K562 (cell line): ENCODE measurements around the gene DAPK2. TPM values are rescaled to one million over a fixed set of nuclear protein-coding genes. Genes with fewer than 3 reads are reported as not detected.

Experiments
- ATAC-seq: fragments of 200-7000 bp; cut with Tn5 transposase; 3 replicates; pipeline ENCODE4 v1.9.1; 2020; ENCODE audit warnings: moderate library complexity
- BruUV-seq: library from RNA; stranded (reverse); fragments of 400-500 nt; replicated peaks from 2 replicates; lab custom pipeline; 2021; lab: Mats Ljungman, UMichigan
- CTCF ChIA-PET: fragments of 300-600 bp; formaldehyde crosslinking; extraction: SDS; loops from one replicate; lab custom pipeline; 2021; ENCODE audit warnings: low intra/inter-chr PET ratio; lab: Yijun Ruan, JAX
- POLR2A ChIA-PET: fragments of 300-600, 350-650 bp; sonication (Branson Sonifier 250); formaldehyde crosslinking; extraction: SDS; loops from one replicate; lab custom pipeline; 2021; ENCODE audit warnings: antibody characterized with exemption, inconsistent platforms; lab: Yijun Ruan, JAX
- DNase-seq, 4 experiments: peaks; one replicate each; pipeline versions ENCODE4 v3.0.0 to v3.0.0-alpha.2; 2011 to 2018; ENCODE audit warnings: low spot score in 3 of 4, mixed read lengths in 3 of 4; ENCODE audit errors: extremely low read depth in 1 of 4
- FAIRE-seq: peaks from 2 replicates; lab custom pipeline; 2011; peaks lifted over from hg19 to GRCh38; lab: Jason Lieb, UNC
- H2AFZ ChIP-seq: 2 replicates; pipeline ENCODE4 v1.6.0; 2011; ENCODE audit warnings: low read depth, low read length, control low read depth, inconsistent platforms
- H3K27ac ChIP-seq: fragments of 200-600 bp; 3 replicates; pipeline ENCODE4 v1.8.0; 2011; ENCODE audit warnings: low read depth, mild to moderate bottlenecking, control low read depth, inconsistent platforms, low read length, moderate library complexity, mixed read lengths; ENCODE audit errors: extremely low read depth
- H3K27me3 ChIP-seq, 2 experiments: fragments of 300-600 bp in 1 of 2; 2 replicates in 1 of 2; 3 replicates in 1 of 2; pipeline versions ENCODE4 v1.6.0 to v1.8.0; 2011; ENCODE audit warnings: inconsistent platforms in 2 of 2, low read length in 2 of 2, mild to moderate bottlenecking in 1 of 2, mixed read lengths in 1 of 2, moderate library complexity in 1 of 2; ENCODE audit not compliant: control insufficient read depth in 2 of 2, insufficient read depth in 2 of 2
- H3K36me3 ChIP-seq: fragments of 300-600 bp; 3 replicates; pipeline ENCODE4 v1.8.0; 2011; ENCODE audit warnings: mild to moderate bottlenecking, low read length, inconsistent platforms; ENCODE audit not compliant: control insufficient read depth, insufficient read depth
- H3K4me1 ChIP-seq, 2 experiments: fragments of 200-600 bp in 1 of 2; replicated peaks in 1 of 2; 2 replicates in 1 of 2; 3 replicates in 1 of 2; pipeline versions ENCODE4 v1.5.1 to v1.8.0; 2011; ENCODE audit warnings: inconsistent platforms in 2 of 2, low read length in 2 of 2, mild to moderate bottlenecking in 1 of 2, mixed read lengths in 1 of 2, moderate library complexity in 1 of 2; ENCODE audit not compliant: control insufficient read depth in 2 of 2, insufficient read depth in 2 of 2
- H3K4me2 ChIP-seq: 2 replicates; pipeline ENCODE4 v1.6.1; 2011; ENCODE audit warnings: low read length, control low read depth, inconsistent platforms, mixed read lengths; ENCODE audit not compliant: insufficient read depth
- H3K4me3 ChIP-seq: fragments of 200-600 bp; sonication (generic), shearing (Covaris generic); 2 replicates; pipeline ENCODE4 v1.5.1; 2016; ENCODE audit warnings: control low read depth, inconsistent platforms
- H3K79me2 ChIP-seq: fragments of 200-600 bp; 3 replicates; pipeline ENCODE4 v1.8.0; 2011; ENCODE audit warnings: low read length, inconsistent platforms; ENCODE audit not compliant: control insufficient read depth, insufficient read depth
- H3K9ac ChIP-seq, 2 experiments: 2 replicates each; pipeline versions ENCODE4 v1.6.0 to v1.6.1; 2011; ENCODE audit warnings: low read depth in 2 of 2, low read length in 2 of 2, control low read depth in 1 of 2, inconsistent platforms in 1 of 2, mild to moderate bottlenecking in 1 of 2, mixed read lengths in 1 of 2; ENCODE audit not compliant: insufficient read depth in 1 of 2
- H3K9me1 ChIP-seq: one replicate; pipeline ENCODE4 v1.6.0; 2011; ENCODE audit warnings: inconsistent platforms, mild to moderate bottlenecking, low read length, moderate library complexity; ENCODE audit not compliant: control insufficient read depth, insufficient read depth
- H3K9me3 ChIP-seq: replicated peaks from 2 replicates; pipeline ENCODE4 v1.5.1; 2011; ENCODE audit warnings: low read depth, low read length, inconsistent platforms; ENCODE audit not compliant: control insufficient read depth, insufficient read depth
- H4K20me1 ChIP-seq: replicated peaks from 2 replicates; pipeline ENCODE4 v1.6.1; 2011; ENCODE audit warnings: low read length, inconsistent platforms, mixed read lengths; ENCODE audit not compliant: control insufficient read depth, insufficient read depth
- KLF6 ChIP-seq: fragments of 250-450 bp; sonication (Bioruptor Pico); IDR thresholded peaks from 2 replicates; pipeline ENCODE4 v1.4.0; 2020; ENCODE audit warnings: mild to moderate bottlenecking, moderate library complexity, borderline replicate concordance
- PHF21A ChIP-seq: fragments of 450-650 bp; IDR thresholded peaks from 2 replicates; pipeline ENCODE4 v1.6.1; 2017; ENCODE audit warnings: low read depth, borderline replicate concordance
- SMARCA4 ChIP-seq: fragments of 450-650 bp; IDR thresholded peaks from 2 replicates; pipeline ENCODE4 v1.6.1; 2016
- SMARCE1 ChIP-seq: fragments of 450-650 bp; IDR thresholded peaks from 2 replicates; pipeline ENCODE4 v1.7.1; 2016; ENCODE audit warnings: mild to moderate bottlenecking
- STAT6 ChIP-seq: sonication (generic); formaldehyde crosslinking; IDR thresholded peaks from 2 replicates; pipeline ENCODE4 v1.8.1; 2023; ENCODE audit warnings: mild to moderate bottlenecking, missing genetic modification reagents
- TCFL5 ChIP-seq: fragments of 250-450 bp; sonication (Bioruptor Pico); conservative IDR thresholded peaks from 2 replicates; pipeline ENCODE4 v1.6.1; 2021; ENCODE audit warnings: mild to moderate bottlenecking, moderate library complexity, matching md5 sums
- TEAD1 ChIP-seq, 2 experiments: fragments of 450-650 bp in 1 of 2; sonication (generic) in 1 of 2; formaldehyde crosslinking; IDR thresholded peaks; 2 replicates each; pipeline versions ENCODE4 v1.4.0 to v1.8.0; 2020 to 2022; ENCODE audit warnings: mild to moderate bottlenecking in 2 of 2, missing genetic modification reagents in 1 of 2
- ZNF121 ChIP-seq: sonication (generic); formaldehyde crosslinking; conservative IDR thresholded peaks from 2 replicates; pipeline ENCODE4 v1.8.0; 2022; ENCODE audit warnings: missing genetic modification reagents
- ZNF184 ChIP-seq: sonication (generic); formaldehyde crosslinking; IDR thresholded peaks from 2 replicates; pipeline ENCODE4 v1.5.0; 2020; ENCODE audit warnings: missing genetic modification reagents
- ZNF224 ChIP-seq: sonication (generic); formaldehyde crosslinking; IDR thresholded peaks from 2 replicates; pipeline ENCODE4 v1.8.0; 2022; ENCODE audit warnings: mild to moderate bottlenecking, missing genetic modification reagents
- ZNF449 ChIP-seq: fragments of 250-450 bp; sonication (Bioruptor Pico); IDR thresholded peaks from 2 replicates; pipeline ENCODE4 v1.8.0; 2022; ENCODE audit warnings: moderate library complexity, mild to moderate bottlenecking, inconsistent platforms
- ZNF785 ChIP-seq: fragments of 250-450 bp; sonication (Bioruptor Pico); IDR thresholded peaks from 2 replicates; pipeline ENCODE4 v1.4.0; 2020; ENCODE audit warnings: mild to moderate bottlenecking
- WGBS: fragments of 100-300 bp; shearing (Covaris generic); methylation state at CpG from one replicate; pipeline ENCODE4 v1.1.6; 2016; ENCODE audit warnings: low coverage, mixed read lengths; ENCODE audit not compliant: insufficient coverage; ENCODE audit errors: missing lambda C conversion rate; 5-methylcytosine and 5-hydroxymethylcytosine counted together
- in situ Hi-C: fragments of 300-500 bp; cut with MboI; formaldehyde crosslinking; loops from 4 replicates; pipeline ENCODE4 v1.15.0; 2018; ENCODE audit warnings: inconsistent platforms, mixed read lengths
- intact Hi-C: fragments of 100-400 bp; cut with micrococcal nuclease; formaldehyde crosslinking; loops from 2 replicates; pipeline ENCODE4 v1.14.2; 2022
- polyA plus RNA-seq, 8 experiments: library from polyadenylated mRNA; depleted of rRNA in 4 of 8; stranded (reverse) in 5 of 8; unstranded in 3 of 8; fragments of >200 nt; fragmentation: Nextera tagmentation in 2 of 8; fragmentation: Illumina TruSeq in 1 of 8; extraction: Ambion mirVana in 2 of 8; extraction: Trizol in 1 of 8; gene quantifications; 2 replicates each; pipeline versions ENCODE4 v1.2.1 to v1.2.3, GENCODE V29; 2011 to 2014; ENCODE audit warnings: inconsistent platforms in 1 of 8, missing spikeins in 1 of 8
- total RNA-seq, 7 experiments: library from RNA; depleted of rRNA in 6 of 7; stranded (reverse); fragments of >200 nt in 6 of 7; fragmentation: Illumina TruSeq in 2 of 7; extraction: Trizol in 2 of 7; gene quantifications; 2 replicates each; pipeline versions ENCODE4 v1.2.1 to v1.2.3, GENCODE V29; 2011 to 2021; ENCODE audit warnings: low replicate concordance in 1 of 7

Gene DAPK2
- total and polyA plus RNA-seq, 9 of the 15 experiments (the other 6 are each of a cell fraction or from before 2014, with no cell fraction given): 0.14 to 5.2 (median 2.2) TPM

- in situ Hi-C loops (no loop called here), intact Hi-C loops (loop anchor here (5.0 kb wide), 1 partner anchor 59 kb away; the partner anchor contains the start of gene DAPK2)
- FAIRE-seq (no peak), DNase-seq (no peak), ATAC-seq (no peak)
- CTCF ChIA-PET: no interaction called here
- no peak for TF ChIP-seq ZNF184 (CRISPR knock-in tag)
- no peak for TF ChIP-seq STAT6
- no peak for TF ChIP-seq SMARCA4
- no peak for TF ChIP-seq TCFL5 (CRISPR knock-in tag)
- no peak for TF ChIP-seq KLF6 (CRISPR knock-in tag)
- no peak for TF ChIP-seq ZNF121 (CRISPR knock-in tag)
- TF ChIP-seq SMARCE1: no peak
- no peak for TF ChIP-seq ZNF224 (CRISPR knock-in tag)
- TF ChIP-seq PHF21A: no peak
- TF ChIP-seq ZNF449: no peak
- TF ChIP-seq ZNF785 (CRISPR knock-in tag): no peak
- TF ChIP-seq TEAD1 (CRISPR knock-in tag; IDR thresholded peaks at IDR 0.05): no peak
- Histone ChIP-seq H3K4me3 (no peak overlapping the region), H4K20me1 (no peaks in the 10 kb centered on the region), H3K27ac (no peak overlapping the region), H3K27me3 (no peaks in the 10 kb centered on the region), H3K9me1 (no peaks in the 10 kb centered on the region), H3K79me2 (no peaks in the 10 kb centered on the region), H3K9ac (peak overlapping the region in 1 of 2 experiments; percentile 21; a peak in 1 of 4 replicates), H3K36me3 (no peaks in the 10 kb centered on the region), H3K4me2 (no peak overlapping the region), H2AFZ (no peak overlapping the region), H3K4me1 (peaks cover 17 to 32% of the 10 kb centered on the region in 2 experiments), H3K9me3 (no peaks in the 10 kb centered on the region)
- no TSS peak for BruUV-seq
- POLR2A ChIA-PET: interaction anchor here (0.5 to 1.1 kb wide), 3 partner anchors 9 to 20 kb away, joined by 3 read pairs; no protein-coding TSS in a partner anchor
- WGBS: 73% methylated on average over 3 of the region's 4 CpGs
Observed at GRCh38 chr15:63987796-63988378, 58.4 kb downstream of the DAPK2 start.
